Measurements from ENCODE around the gene GARNL3. TPM values are rescaled to one million over a fixed set of nuclear protein-coding genes. Genes with fewer than 3 reads are reported as not detected.

The GARNL3 gene
- total and polyA plus RNA-seq, 3 experiments from 2014 or later: 0.25 to 3.5 (median 2.5) TPM

DNA sequence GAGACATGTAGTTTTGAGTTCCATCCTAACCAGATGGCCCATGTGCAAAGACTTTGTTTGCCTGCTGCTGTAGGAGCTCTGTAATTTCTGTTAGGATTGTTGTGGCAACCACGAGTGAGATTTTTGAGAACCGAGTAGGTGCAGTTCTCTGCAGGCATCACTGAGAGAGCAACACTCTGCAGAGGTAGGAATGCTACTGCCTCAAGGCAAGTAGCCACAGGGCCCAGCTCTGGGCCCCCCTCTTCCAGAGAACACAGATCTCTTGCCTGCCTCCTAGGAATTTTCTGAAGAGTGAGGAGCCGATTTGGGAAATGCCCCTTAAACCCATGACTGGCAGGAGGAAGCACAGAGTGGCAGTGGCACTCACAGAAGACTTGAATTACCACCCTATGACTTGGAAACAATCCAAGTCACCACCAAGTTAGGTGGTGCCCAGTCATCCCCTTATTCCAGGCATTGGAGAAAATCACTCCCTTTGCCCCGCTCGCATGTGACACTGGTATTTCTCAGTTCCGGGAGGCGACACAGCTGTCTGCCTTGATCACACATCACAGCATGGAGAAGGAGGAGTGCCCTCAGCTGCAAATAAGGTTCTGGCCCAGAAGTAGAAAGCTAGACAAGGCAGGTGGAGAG is 79.9 kb downstream of the GARNL3 start:
- Histone ChIP-seq H3K4me3 (ENCODE audit: low read length) (no peak overlapping the region), H3K4me1 (ENCODE audit: insufficient read depth, low read length) (no peaks in the 10 kb centered on the region), H3K9me3 (ENCODE audit: low read length) (no peaks in the 10 kb centered on the region), H3K36me3 (ENCODE audit: insufficient read depth, low read length) (no peaks in the 10 kb centered on the region), H3K27ac (ENCODE audit: low read depth, low read length) (no peak overlapping the region), H3K27me3 (ENCODE audit: insufficient read depth, low read length, poor library complexity, severe bottlenecking) (no peaks in the 10 kb centered on the region)
- no peaks in the 10 kb centered on the region for H3K9me3 Mint-ChIP-seq
- H3K27ac Mint-ChIP-seq: no peak overlapping the region
- peaks cover 0 to 2% (median 0%) of the 10 kb centered on the region in 3 donors for H3K36me3 Mint-ChIP-seq
- peaks cover 1 to 3% of the 10 kb centered on the region in 2 donors for H3K27me3 Mint-ChIP-seq
- no peak overlapping the region for H3K4me3 Mint-ChIP-seq
- POLR2A ChIA-PET: no interaction called here
- H3K4me1 Mint-ChIP-seq: no peaks in the 10 kb centered on the region
- no peak for DNase-seq
- CTCF ChIA-PET: interaction anchor here (0.6 kb wide), 1 partner anchor 90 kb away, joined by 3 read pairs; no protein-coding TSS in a partner anchor

DNA sequence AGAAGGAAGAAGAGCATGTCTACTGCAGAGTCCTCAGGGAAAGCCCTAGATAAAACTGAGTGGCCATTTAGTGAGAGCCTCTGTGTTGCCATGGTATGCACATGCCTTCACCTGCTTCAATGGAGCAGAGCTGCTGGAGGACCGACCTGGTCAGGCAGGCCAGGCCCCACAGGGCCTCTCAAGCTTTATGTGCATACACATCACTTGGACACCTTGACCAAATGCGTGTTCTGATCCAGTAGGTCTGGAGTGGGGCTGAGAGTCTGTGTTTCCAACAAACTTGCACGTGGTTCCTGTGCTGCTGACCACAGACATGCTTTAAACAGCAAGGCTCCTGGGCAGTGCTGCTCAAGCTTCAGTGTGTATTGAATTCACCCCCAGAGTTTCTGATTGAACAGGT is 81.0 kb downstream of the GARNL3 start:
- H3K9me3 ChIP-seq (ENCODE audit: low read length): no peaks in the 10 kb centered on the region
- CTCF ChIA-PET: no interaction called here

DNA sequence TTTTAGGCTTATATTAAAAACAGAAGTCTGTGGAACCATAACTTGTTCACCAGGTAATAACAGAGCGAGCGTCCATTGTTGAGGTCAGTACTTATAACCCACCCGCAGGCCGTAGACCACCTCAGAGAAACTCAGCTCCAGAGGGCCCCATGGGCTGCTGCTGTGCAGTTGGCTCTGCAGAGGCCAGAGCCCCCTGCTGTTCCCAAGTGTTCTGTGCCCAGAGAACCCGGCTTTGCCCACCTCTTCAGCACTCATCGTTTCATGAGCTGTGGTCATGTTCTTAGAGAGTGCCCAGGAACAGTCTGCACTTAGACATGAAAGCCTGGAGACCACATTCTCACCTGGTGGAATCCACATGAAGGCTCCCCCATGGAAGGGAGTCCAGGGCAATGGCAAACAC is 82.0 kb downstream of the GARNL3 start:
- H3K27ac ChIP-seq (ENCODE audit: low read depth, low read length): no peak overlapping the region
- no peaks in the 10 kb centered on the region for H3K4me1 Mint-ChIP-seq
- CTCF ChIA-PET: no interaction called here
- H3K9me3 ChIP-seq (ENCODE audit: low read length): no peaks in the 10 kb centered on the region
- peaks cover 3% of the 10 kb centered on the region for H3K27me3 ChIP-seq (ENCODE audit: insufficient read depth, low read length, poor library complexity, severe bottlenecking)
- H3K4me1 ChIP-seq (ENCODE audit: insufficient read depth, low read length): no peaks in the 10 kb centered on the region
- peaks cover 0 to 2% (median 0%) of the 10 kb centered on the region in 3 donors for H3K36me3 Mint-ChIP-seq
- no peaks in the 10 kb centered on the region for H3K9me3 Mint-ChIP-seq
- no peak for DNase-seq
- H3K36me3 ChIP-seq (ENCODE audit: insufficient read depth, low read length): no peaks in the 10 kb centered on the region
- POLR2A ChIA-PET: no interaction called here
- H3K4me3 ChIP-seq (ENCODE audit: low read length): no peak overlapping the region
- H3K27me3 Mint-ChIP-seq: peaks cover 7 to 8% of the 10 kb centered on the region in 2 donors
- no peak overlapping the region for H3K4me3 Mint-ChIP-seq
- no peak overlapping the region for H3K27ac Mint-ChIP-seq

More for the DNA sequence above, 81.0 kb downstream of the GARNL3 start:
- Mint-ChIP-seq H3K4me3 (no peak overlapping the region), H3K27me3 (peaks cover 5% of the 10 kb centered on the region in 2 donors), H3K4me1 (no peaks in the 10 kb centered on the region), H3K36me3 (peaks cover 0 to 2% (median 0%) of the 10 kb centered on the region in 3 donors), H3K27ac (no peak overlapping the region), H3K9me3 (no peaks in the 10 kb centered on the region)
- POLR2A ChIA-PET: no interaction called here
- Histone ChIP-seq H3K27me3 (ENCODE audit: insufficient read depth, low read length, poor library complexity, severe bottlenecking) (no peaks in the 10 kb centered on the region), H3K36me3 (ENCODE audit: insufficient read depth, low read length) (no peaks in the 10 kb centered on the region), H3K27ac (ENCODE audit: low read depth, low read length) (no peak overlapping the region), H3K4me3 (ENCODE audit: low read length) (no peak overlapping the region), H3K4me1 (ENCODE audit: insufficient read depth, low read length) (no peaks in the 10 kb centered on the region)
- DNase-seq: no peak

DNA sequence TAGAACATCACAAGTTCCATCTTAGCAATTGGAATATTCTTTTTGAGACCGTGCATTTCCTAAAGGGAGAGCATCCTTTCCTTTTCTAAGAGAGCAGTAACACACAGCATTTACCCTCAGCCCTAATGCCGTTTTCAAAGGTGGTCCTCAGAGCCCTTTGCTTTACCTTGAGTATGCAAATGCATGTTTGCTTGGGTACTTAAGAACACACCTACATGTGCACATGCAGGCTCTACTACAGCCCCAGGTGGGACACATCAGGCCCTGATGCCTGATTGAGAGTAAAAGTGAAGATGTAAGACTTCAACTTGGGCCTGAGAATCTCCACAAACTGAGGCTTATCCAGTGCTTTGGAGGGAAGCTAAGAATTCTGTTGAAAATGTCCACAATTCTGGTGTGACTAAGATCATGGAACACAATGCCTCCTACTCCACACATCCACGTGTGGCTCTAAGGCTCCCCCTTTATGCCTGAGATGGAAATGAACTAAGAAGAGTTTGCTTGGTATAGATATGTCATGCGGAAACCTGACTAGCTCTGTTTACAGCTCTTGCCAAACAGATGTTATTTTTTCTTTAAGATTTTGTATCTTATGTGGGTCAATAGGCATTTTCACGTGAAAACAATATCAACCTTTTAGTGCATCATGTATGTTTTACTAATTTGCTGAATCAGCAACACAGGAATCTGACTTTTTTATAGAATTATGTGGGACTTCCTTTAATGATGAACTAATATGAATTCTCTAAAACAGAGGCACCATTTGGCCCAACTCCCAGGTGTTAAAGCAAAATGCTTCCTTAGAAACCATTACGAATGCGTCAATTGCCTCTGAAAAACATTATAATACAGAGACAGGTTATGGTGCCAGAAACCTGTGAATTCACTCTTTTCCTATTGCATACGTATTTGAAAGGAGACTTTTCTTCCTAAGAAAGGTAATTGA is 83.5 kb downstream of the GARNL3 start:
- Mint-ChIP-seq H3K36me3 (peaks cover 0 to 2% (median 0%) of the 10 kb centered on the region in 3 donors), H3K4me1 (no peaks in the 10 kb centered on the region), H3K27me3 (peaks cover 6 to 12% of the 10 kb centered on the region in 2 donors), H3K4me3 (no peak overlapping the region), H3K27ac (peak overlapping the region in 1 of 8 donors; percentile 63), H3K9me3 (no peaks in the 10 kb centered on the region)
- Histone ChIP-seq H3K9me3 (ENCODE audit: low read length) (no peaks in the 10 kb centered on the region), H3K4me1 (ENCODE audit: insufficient read depth, low read length) (no peaks in the 10 kb centered on the region), H3K27ac (ENCODE audit: low read depth, low read length) (no peak overlapping the region), H3K27me3 (ENCODE audit: insufficient read depth, low read length, poor library complexity, severe bottlenecking) (peaks cover 3% of the 10 kb centered on the region), H3K4me3 (ENCODE audit: low read length) (no peak overlapping the region), H3K36me3 (ENCODE audit: insufficient read depth, low read length) (no peaks in the 10 kb centered on the region)
- DNase-seq: no peak
- CTCF ChIA-PET: no interaction called here
- POLR2A ChIA-PET: no interaction called here

DNA sequence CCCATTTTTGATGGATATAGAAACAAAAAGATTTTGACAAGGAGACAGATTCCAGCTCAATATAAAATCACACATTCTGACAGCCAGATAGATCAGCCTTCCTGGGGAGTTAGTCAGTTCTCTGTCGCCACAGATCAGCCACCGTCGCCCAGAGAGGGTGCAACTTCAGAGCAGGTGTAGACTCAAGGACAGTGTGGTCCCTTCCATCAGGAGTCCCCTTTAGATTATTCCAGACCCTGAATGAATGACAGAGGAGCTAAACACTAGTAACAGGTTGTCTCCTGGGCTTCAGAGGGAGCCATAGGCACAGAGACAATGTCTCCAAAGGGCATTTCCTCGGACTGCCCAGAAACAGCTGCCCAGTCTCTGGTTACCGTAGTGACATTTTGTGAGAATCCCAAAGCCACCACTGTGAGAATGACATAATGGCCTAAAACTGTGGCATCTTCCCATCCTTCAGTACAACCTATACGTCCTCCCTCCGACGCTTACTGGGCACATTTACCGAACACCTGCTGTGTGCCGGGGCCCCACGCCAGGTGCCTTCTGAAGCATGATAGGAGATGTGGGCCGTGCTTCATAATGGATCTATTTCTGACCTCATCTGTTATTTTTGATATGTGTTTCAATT is 85.0 kb downstream of the GARNL3 start:
- Mint-ChIP-seq H3K27me3 (peaks cover 6 to 18% of the 10 kb centered on the region in 2 donors), H3K9me3 (no peaks in the 10 kb centered on the region), H3K4me3 (no peak overlapping the region), H3K36me3 (peaks cover 0 to 2% (median 0%) of the 10 kb centered on the region in 3 donors), H3K27ac (no peak overlapping the region), H3K4me1 (no peaks in the 10 kb centered on the region)
- DNase-seq: no peak
- CTCF ChIA-PET: interaction anchor here (0.7 kb wide), 1 partner anchor 38 kb away, joined by 3 read pairs; no protein-coding TSS in a partner anchor
- Histone ChIP-seq H3K4me3 (ENCODE audit: low read length) (no peak overlapping the region), H3K27ac (ENCODE audit: low read depth, low read length) (no peak overlapping the region), H3K27me3 (ENCODE audit: insufficient read depth, low read length, poor library complexity, severe bottlenecking) (peaks cover 3% of the 10 kb centered on the region), H3K36me3 (ENCODE audit: insufficient read depth, low read length) (no peaks in the 10 kb centered on the region), H3K4me1 (ENCODE audit: insufficient read depth, low read length) (no peaks in the 10 kb centered on the region), H3K9me3 (ENCODE audit: low read length) (no peaks in the 10 kb centered on the region)
- POLR2A ChIA-PET: no interaction called here

DNA sequence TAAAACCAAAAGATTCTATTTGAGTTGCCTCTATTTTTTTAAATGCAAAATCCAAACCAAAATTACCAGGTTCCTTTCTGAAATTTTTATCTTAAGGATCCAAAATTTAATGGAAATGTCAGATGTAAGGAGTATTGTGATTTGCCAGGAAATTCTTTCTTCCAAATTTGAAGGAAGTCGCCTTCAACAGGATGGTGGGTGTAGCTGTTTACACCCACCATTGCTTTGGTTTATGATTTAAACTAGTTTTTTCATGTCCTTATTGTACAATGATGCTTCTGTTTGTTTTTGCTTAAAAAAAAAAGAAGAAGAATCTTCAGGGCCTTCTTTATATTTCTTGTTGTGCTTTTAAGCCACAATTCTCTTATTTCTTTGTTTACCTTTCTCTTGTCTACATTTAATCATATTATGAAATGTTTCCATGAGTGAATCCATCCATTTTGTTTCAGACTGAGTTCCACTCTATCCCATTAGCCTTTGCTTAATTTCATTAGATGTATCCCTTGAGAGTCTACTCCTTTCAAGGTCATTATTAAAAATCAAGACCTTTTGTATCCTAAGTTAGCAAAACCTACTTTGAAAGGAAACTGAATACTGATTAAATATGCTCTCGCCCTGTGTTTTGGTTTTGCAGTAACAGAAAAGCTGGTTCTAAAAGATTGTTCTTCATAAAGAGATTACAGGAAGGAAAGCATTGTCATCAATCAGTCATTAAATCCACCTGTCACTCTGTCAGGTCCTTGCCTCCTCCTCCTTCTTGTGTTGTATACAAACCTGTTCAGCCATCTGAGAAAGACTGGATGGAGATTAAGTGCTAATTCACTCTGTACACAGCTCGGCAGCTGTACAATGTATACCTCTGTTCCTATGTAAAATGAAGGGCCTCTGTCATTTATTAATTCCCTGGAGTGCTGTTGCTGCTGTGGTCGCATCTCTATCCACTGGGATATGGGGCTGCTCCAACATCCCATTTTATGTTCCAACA is 86.9 kb downstream of the GARNL3 start:
- POLR2A ChIA-PET: no interaction called here
- Histone ChIP-seq H3K4me3 (ENCODE audit: low read length) (no peak overlapping the region), H3K27me3 (ENCODE audit: insufficient read depth, low read length, poor library complexity, severe bottlenecking) (peaks cover 3% of the 10 kb centered on the region), H3K27ac (ENCODE audit: low read depth, low read length) (no peak overlapping the region), H3K36me3 (ENCODE audit: insufficient read depth, low read length) (no peaks in the 10 kb centered on the region), H3K4me1 (ENCODE audit: insufficient read depth, low read length) (no peaks in the 10 kb centered on the region), H3K9me3 (ENCODE audit: low read length) (no peaks in the 10 kb centered on the region)
- Mint-ChIP-seq H3K27ac (no peak overlapping the region), H3K27me3 (peaks cover 6 to 24% of the 10 kb centered on the region in 2 donors), H3K36me3 (no peaks in the 10 kb centered on the region), H3K4me1 (no peaks in the 10 kb centered on the region), H3K4me3 (no peak overlapping the region), H3K9me3 (no peaks in the 10 kb centered on the region)
- CTCF ChIA-PET: no interaction called here
- DNase-seq: no peak

DNA sequence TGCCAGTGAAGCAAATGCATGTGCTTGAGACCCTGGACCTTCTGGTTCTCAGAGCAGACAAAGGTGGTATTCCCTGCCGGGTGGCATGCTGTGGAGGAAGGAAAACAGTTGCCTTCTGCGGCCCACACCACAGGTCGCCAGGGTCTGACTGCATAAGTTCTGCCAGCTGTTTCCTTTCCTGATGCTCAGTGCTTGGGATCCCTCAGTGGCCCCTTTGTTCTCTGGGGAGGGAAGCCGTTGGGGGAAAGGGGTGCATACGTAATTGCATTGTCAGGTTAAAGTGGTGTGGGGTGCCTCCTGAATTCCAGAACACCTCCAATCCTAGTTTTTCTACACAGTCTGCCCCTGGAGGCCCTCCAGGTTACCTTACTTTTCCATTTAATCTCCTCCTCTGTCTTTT is 89.3 kb downstream of the GARNL3 start:
- Histone ChIP-seq H3K4me1 (ENCODE audit: insufficient read depth, low read length) (no peaks in the 10 kb centered on the region), H3K36me3 (ENCODE audit: insufficient read depth, low read length) (no peaks in the 10 kb centered on the region), H3K27me3 (ENCODE audit: insufficient read depth, low read length, poor library complexity, severe bottlenecking) (peaks cover 3% of the 10 kb centered on the region), H3K4me3 (ENCODE audit: low read length) (no peak overlapping the region), H3K9me3 (ENCODE audit: low read length) (no peaks in the 10 kb centered on the region), H3K27ac (ENCODE audit: low read depth, low read length) (no peak overlapping the region)
- Mint-ChIP-seq H3K9me3 (no peaks in the 10 kb centered on the region), H3K27me3 (peaks cover 6 to 24% of the 10 kb centered on the region in 2 donors), H3K4me1 (no peaks in the 10 kb centered on the region), H3K36me3 (no peaks in the 10 kb centered on the region), H3K27ac (no peak overlapping the region), H3K4me3 (no peak overlapping the region)
- POLR2A ChIA-PET: no interaction called here
- DNase-seq: no peak
- CTCF ChIA-PET: interaction anchor here (1.0 kb wide), 1 partner anchor 42 kb away, joined by 3 read pairs; no protein-coding TSS in a partner anchor
